Adrenal gland (tissue), 5 donors: ENCODE results near the gene CD177.

Experiments
- CTCF ChIP-seq, 6 experiments: fragments of 450-650 bp in 4 of 6; fragments of 200-600 bp in 2 of 6; sonication (generic) in 1 of 6; IDR thresholded peaks; 1 replicate in 5 of 6; 2 replicates in 1 of 6; pipeline versions ENCODE4 v1.5.1 to v1.8.0; 2016 to 2021; ENCODE audit warnings: antibody characterized with exemption in 6 of 6, mild to moderate bottlenecking in 2 of 6, moderate library complexity in 1 of 6
- POLR2A ChIP-seq, 2 donors: fragments of 450-650 bp; IDR thresholded peaks; one replicate each; pipeline ENCODE4 v1.6.1; 2017; ENCODE audit warnings: antibody characterized with exemption in 2 of 2, mild to moderate bottlenecking in 2 of 2, moderate library complexity in 1 of 2
- donor health status: DM: no; HTN: no; CAD: no.

- no peak for TF ChIP-seq POLR2A (IDR thresholded peaks at IDR 0.05)
- TF ChIP-seq CTCF (IDR thresholded peaks at IDR 0.05), result no peak
Observed at GRCh38 chr19:43305642-43306041, 47.8 kb upstream of the CD177 start.
